Astrocyte of the spinal cord (primary cell): ENCODE data around the gene SFMBT1.

Source experiments
- DNase-seq: peaks from one replicate; pipeline ENCODE4 v3.0.0; 2011; ENCODE audit warnings: low read depth, low spot score
- H3K4me3 ChIP-seq: 2 replicates; pipeline ENCODE4 v1.5.1; 2011; ENCODE audit warnings: low read depth, mild to moderate bottlenecking, low read length, moderate library complexity
- CTCF ChIP-seq: IDR thresholded peaks from 2 replicates; pipeline ENCODE4 v1.5.1; 2012; ENCODE audit warnings: low read depth, mild to moderate bottlenecking, low read length, inconsistent platforms
- in situ Hi-C: cut with HindIII; loops from 2 replicates; pipeline ENCODE4 v1.10.0; 2017; ENCODE audit warnings: low sequenced_read_pairs

Gene SFMBT1

GRCh38 chr3:52872245-52872644, 173.6 kb downstream of the SFMBT1 start:
- H3K4me3 ChIP-seq = no peak overlapping the region
- in situ Hi-C loops = no loop called here
- no peak for DNase-seq
- no peak for TF ChIP-seq CTCF

GRCh38 chr3:52871761-52872160, 174.1 kb downstream of the SFMBT1 start:
- no peak for DNase-seq
- in situ Hi-C loops = no loop called here
- TF ChIP-seq CTCF = no peak
- H3K4me3 ChIP-seq = no peak overlapping the region

- in situ Hi-C loops = no loop called here
- TF ChIP-seq CTCF = no peak
- no peak for DNase-seq
- no peak overlapping the region for H3K4me3 ChIP-seq
Observed at GRCh38 chr3:52870471-52870870, 175.4 kb downstream of the SFMBT1 start.

GRCh38 chr3:52866427-52866826, 179.4 kb downstream of the SFMBT1 start:
- DNase-seq = no peak
- TF ChIP-seq CTCF = no peak
- in situ Hi-C loops = no loop called here
- no peak overlapping the region for H3K4me3 ChIP-seq

- in situ Hi-C loops = no loop called here
- H3K4me3 ChIP-seq = no peak overlapping the region
- no peak for DNase-seq
- TF ChIP-seq CTCF = no peak
Observed at GRCh38 chr3:52865994-52866393, 179.9 kb downstream of the SFMBT1 start.

GRCh38 chr3:52860424-52860768, 185.5 kb downstream of the SFMBT1 start:
- no peak overlapping the region for H3K4me3 ChIP-seq
- in situ Hi-C loops = no loop called here
- no peak for DNase-seq
- no peak for TF ChIP-seq CTCF

- DNase-seq = no peak
- no peak for TF ChIP-seq CTCF
- in situ Hi-C loops = no loop called here
- H3K4me3 ChIP-seq = no peak overlapping the region
Observed at GRCh38 chr3:52859686-52860423, 186.0 kb downstream of the SFMBT1 start.
